Smooth muscle cell (in vitro differentiated cells): ENCODE measurements around the gene MTSS2. TPM values are rescaled to one million over a fixed set of nuclear protein-coding genes. Genes with fewer than 3 reads are reported as not detected.
A peak's percentile ranks its signal among the peaks of the same experiment; 100 is the strongest.

Source experiments
- DNase-seq: peaks from one replicate; lab custom pipeline; 2025; ENCODE audit not compliant: unreplicated experiment; lab: John Stamatoyannopoulos, UW
- H2AFZ ChIP-seq: fragments of 200-600 bp; sonication (generic); 2 replicates; pipeline ENCODE4 v1.6.0; 2016; ENCODE audit warnings: antibody characterized with exemption, low read depth, mild to moderate bottlenecking
- H3F3A ChIP-seq: fragments of 200-600 bp; sonication (generic); 2 replicates; pipeline ENCODE4 v1.6.0; 2017; ENCODE audit warnings: antibody characterized with exemption, low read depth
- H3K27ac ChIP-seq: fragments of 200-600 bp; sonication (generic); 2 replicates; pipeline ENCODE4 v1.5.1; 2016; ENCODE audit warnings: low read depth, mild to moderate bottlenecking
- H3K27me3 ChIP-seq: fragments of 200-600 bp; sonication (generic); 2 replicates; pipeline ENCODE4 v1.6.1; 2016; ENCODE audit warnings: low read depth, mild to moderate bottlenecking
- H3K36me3 ChIP-seq: fragments of 200-600 bp; sonication (generic); 2 replicates; pipeline ENCODE4 v1.5.1; 2016; ENCODE audit warnings: low read depth
- H3K4me1 ChIP-seq: fragments of 200-600 bp; sonication (generic); 2 replicates; pipeline ENCODE4 v1.5.1; 2016; ENCODE audit warnings: low read depth
- H3K4me2 ChIP-seq: fragments of 200-600 bp; sonication (generic); 2 replicates; pipeline ENCODE4 v1.6.0; 2016; ENCODE audit warnings: mild to moderate bottlenecking
- H3K4me3 ChIP-seq: fragments of 200-600 bp; sonication (generic); 2 replicates; pipeline ENCODE4 v1.5.1; 2016; ENCODE audit warnings: mild to moderate bottlenecking
- H3K79me2 ChIP-seq: fragments of 200-600 bp; sonication (generic); 2 replicates; pipeline ENCODE4 v1.6.0; 2016; ENCODE audit warnings: low read depth, mild to moderate bottlenecking
- H3K9ac ChIP-seq: fragments of 200-600 bp; sonication (generic); 2 replicates; pipeline ENCODE4 v1.6.0; 2016; ENCODE audit warnings: low read depth
- H3K9me3 ChIP-seq: fragments of 200-600 bp; sonication (generic); replicated peaks from 2 replicates; pipeline ENCODE4 v1.5.1; 2016; ENCODE audit warnings: low read depth
- H4K20me1 ChIP-seq: fragments of 200-600 bp; sonication (generic); 2 replicates; pipeline ENCODE4 v1.6.0; 2016; ENCODE audit warnings: low read depth
- WGBS: methylation state at CpG from one replicate; pipeline ENCODE4 v1.1.7; 2016; ENCODE audit warnings: low lambda C conversion rate; 5-methylcytosine and 5-hydroxymethylcytosine counted together
- polyA plus RNA-seq: library from polyadenylated mRNA; unstranded; fragments of >200 nt; fragmentation: Nextera tagmentation; extraction: Ambion mirVana; gene quantifications from 2 replicates; pipeline ENCODE4 v1.2.1, GENCODE V29; 2016
- total RNA-seq: library from RNA; depleted of rRNA; stranded (reverse); fragments of >200 nt; gene quantifications from 2 replicates; pipeline ENCODE4 v1.2.3, GENCODE V29; 2014
- TF ChIP-seq, protein P1 (sequence below): fragments of 200-600 bp; sonication (generic); IDR thresholded peaks from 2 replicates; pipeline ENCODE4 v1.5.1; 2017; ENCODE audit warnings: borderline replicate concordance, mild to moderate bottlenecking, antibody characterized with exemption; ENCODE audit not compliant: insufficient read depth, poor library complexity, severe bottlenecking

Gene MTSS2
- total and polyA plus RNA-seq, 2 experiments from 2014 or later, result 4.2 to 19.5 TPM

DNA sequence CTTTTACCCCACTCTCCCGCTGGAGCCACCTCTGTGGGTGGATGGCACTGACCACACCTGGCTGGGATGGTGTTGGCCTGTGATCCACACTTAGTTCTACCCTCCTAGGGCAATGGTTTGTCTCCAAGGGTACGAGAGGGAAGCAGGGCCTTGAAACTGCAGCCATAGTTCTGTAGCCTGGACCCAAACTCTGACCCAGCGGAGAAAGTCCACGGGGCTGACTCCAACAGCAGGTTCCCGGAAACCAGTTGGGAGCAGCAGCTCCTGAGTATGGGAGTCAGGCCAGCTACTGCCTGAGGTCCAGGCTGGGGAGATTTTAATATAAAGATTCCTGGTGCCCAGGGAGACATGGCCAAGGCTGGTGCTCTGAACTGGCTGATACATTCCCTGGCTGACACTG is 23.6 kb upstream of the MTSS2 start:
- no peak for DNase-seq
- H3F3A ChIP-seq, result no peaks in the 10 kb centered on the region
- H3K9ac ChIP-seq, result no peak overlapping the region
- TF ChIP-seq, protein P1, sequence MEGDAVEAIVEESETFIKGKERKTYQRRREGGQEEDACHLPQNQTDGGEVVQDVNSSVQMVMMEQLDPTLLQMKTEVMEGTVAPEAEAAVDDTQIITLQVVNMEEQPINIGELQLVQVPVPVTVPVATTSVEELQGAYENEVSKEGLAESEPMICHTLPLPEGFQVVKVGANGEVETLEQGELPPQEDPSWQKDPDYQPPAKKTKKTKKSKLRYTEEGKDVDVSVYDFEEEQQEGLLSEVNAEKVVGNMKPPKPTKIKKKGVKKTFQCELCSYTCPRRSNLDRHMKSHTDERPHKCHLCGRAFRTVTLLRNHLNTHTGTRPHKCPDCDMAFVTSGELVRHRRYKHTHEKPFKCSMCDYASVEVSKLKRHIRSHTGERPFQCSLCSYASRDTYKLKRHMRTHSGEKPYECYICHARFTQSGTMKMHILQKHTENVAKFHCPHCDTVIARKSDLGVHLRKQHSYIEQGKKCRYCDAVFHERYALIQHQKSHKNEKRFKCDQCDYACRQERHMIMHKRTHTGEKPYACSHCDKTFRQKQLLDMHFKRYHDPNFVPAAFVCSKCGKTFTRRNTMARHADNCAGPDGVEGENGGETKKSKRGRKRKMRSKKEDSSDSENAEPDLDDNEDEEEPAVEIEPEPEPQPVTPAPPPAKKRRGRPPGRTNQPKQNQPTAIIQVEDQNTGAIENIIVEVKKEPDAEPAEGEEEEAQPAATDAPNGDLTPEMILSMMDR, result no peak
- H3K4me3 ChIP-seq, result no peak overlapping the region
- 97% methylated on average over 5 of the region's 5 CpGs for WGBS
- H3K4me1 ChIP-seq, result peaks cover 13% of the 10 kb centered on the region
- H3K9me3 ChIP-seq, result no peaks in the 10 kb centered on the region
- H3K27ac ChIP-seq, result no peak overlapping the region
- H3K4me2 ChIP-seq, result no peak overlapping the region
- H3K79me2 ChIP-seq, result no peaks in the 10 kb centered on the region
- H2AFZ ChIP-seq, result no peak overlapping the region
- H3K27me3 ChIP-seq, result no peaks in the 10 kb centered on the region
- no peaks in the 10 kb centered on the region for H3K36me3 ChIP-seq
- H4K20me1 ChIP-seq, result no peaks in the 10 kb centered on the region

DNA sequence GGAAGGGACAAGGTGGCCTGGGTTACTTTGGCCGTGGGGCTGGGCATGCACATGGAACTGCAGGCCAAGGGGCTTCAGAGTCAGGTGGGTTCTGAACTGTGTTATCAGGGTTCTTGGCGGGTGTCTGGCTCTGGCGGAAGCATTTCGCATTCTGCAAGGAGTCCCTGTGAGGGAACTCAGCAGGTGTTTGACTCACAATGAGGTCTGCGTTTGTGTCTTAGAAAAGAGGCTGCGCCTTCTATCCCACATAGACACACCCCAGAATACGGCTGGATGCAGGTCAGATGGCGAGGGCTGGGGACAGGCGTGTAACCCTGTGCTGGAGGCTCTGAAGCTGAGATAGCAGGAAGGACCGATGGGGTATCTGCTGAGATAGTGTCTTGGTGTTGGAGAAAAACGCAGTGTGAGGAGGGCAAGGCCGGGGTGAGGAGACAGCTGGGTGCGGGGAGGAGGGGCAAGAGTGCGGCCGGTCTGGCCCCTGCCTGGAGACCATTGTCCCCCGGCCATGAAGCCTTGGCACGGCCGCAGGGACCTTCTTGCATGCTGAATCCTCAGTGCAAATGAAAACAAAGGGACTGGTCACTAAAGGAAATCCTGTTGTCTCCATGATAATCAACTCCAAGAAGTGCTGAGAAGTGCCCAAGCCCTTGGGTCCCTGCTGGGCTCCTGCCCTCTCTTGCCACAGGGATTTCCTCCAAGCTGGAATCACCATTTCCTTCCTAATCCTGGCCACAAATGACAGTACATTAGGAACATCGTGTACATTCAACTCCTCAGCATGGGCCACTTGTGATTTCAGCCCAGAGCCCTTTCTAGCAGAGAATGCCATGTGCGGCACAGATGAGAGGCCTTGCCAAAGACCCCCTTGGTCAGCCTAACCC is 22.8 kb upstream of the MTSS2 start:
- 89% methylated on average over 20 of the region's 20 CpGs for WGBS
- H3K4me1 ChIP-seq, result peaks cover 18% of the 10 kb centered on the region
- TF ChIP-seq, protein P1, result no peak
- H3K36me3 ChIP-seq, result no peaks in the 10 kb centered on the region
- H2AFZ ChIP-seq, result no peak overlapping the region
- peaks cover 8% of the 10 kb centered on the region for H3F3A ChIP-seq
- no peak for DNase-seq
- H3K4me2 ChIP-seq, result no peak overlapping the region
- H3K9ac ChIP-seq, result no peak overlapping the region
- H3K79me2 ChIP-seq, result no peaks in the 10 kb centered on the region
- no peak overlapping the region for H3K4me3 ChIP-seq
- no peaks in the 10 kb centered on the region for H3K27me3 ChIP-seq
- no peak overlapping the region for H3K27ac ChIP-seq
- no peaks in the 10 kb centered on the region for H3K9me3 ChIP-seq
- no peaks in the 10 kb centered on the region for H4K20me1 ChIP-seq

DNA sequence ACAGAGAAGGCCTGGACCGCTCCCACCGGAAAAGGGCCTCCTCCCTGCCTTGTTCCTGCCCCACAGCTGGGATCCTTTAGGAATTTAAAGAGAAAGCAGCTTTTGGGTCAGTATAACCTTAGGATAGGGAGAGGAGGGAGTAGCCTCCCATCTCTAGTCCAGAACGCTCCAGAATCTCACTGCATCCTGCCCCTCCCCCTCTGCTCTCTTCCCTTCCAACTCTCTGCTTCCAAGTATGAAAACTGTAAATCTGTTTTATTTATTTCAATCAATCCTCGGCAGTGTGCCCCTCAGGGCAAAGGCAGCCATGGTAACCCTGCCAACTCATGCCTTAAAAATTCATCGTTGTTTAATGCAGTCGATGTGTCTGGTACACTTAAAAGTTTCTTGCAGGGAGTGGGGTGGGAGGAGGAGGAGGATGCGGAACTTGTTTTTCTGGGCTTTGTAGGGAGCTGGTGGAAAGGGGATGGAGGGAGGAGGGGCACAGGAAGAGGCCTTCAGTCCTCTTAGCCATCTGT is 21.2 kb upstream of the MTSS2 start:
- TF ChIP-seq, protein P1, result no peak
- no peak overlapping the region for H3K9ac ChIP-seq
- H2AFZ ChIP-seq, result no peak overlapping the region
- H3K4me3 ChIP-seq, result no peak overlapping the region
- H3K9me3 ChIP-seq, result no peaks in the 10 kb centered on the region
- H4K20me1 ChIP-seq, result no peaks in the 10 kb centered on the region
- H3K27me3 ChIP-seq, result no peaks in the 10 kb centered on the region
- peaks cover 9% of the 10 kb centered on the region for H3F3A ChIP-seq
- H3K36me3 ChIP-seq, result no peaks in the 10 kb centered on the region
- H3K27ac ChIP-seq, result peak overlapping the region; percentile 59
- H3K4me1 ChIP-seq, result peaks cover 16% of the 10 kb centered on the region
- H3K79me2 ChIP-seq, result no peaks in the 10 kb centered on the region
- DNase-seq, result no peak
- 42% methylated on average over 7 of the region's 7 CpGs for WGBS
- peak overlapping the region; percentile 59 for H3K4me2 ChIP-seq
